OCI-LY7 (cell line): Measurements from ENCODE around the gene NRAP. TPM values are rescaled to one million over a fixed set of nuclear protein-coding genes. Genes with fewer than 3 reads are reported as not detected.

ENCODE experiments used
- BruUV-seq: library from RNA; stranded (reverse); fragments of 400-500 nt; replicated peaks from 2 replicates; lab custom pipeline; 2021; lab: Mats Ljungman, UMichigan
- CTCF ChIA-PET: fragments of 300-600 bp; sonication (Branson Sonifier 250); formaldehyde crosslinking; loops from one replicate; lab custom pipeline; 2022; ENCODE audit warnings: antibody characterized with exemption; ENCODE audit not compliant: unreplicated experiment; lab: Charles Lee
- POLR2A ChIA-PET: fragments of 300-600 bp; sonication (Branson Sonifier 250); formaldehyde crosslinking; loops from one replicate; lab custom pipeline; 2022; ENCODE audit warnings: antibody characterized with exemption; lab: Charles Lee
- DNase-seq: peaks from one replicate; pipeline ENCODE4 v3.0.0-alpha.2; 2015; ENCODE audit warnings: low spot score
- H2AFZ ChIP-seq: fragments of 200-600 bp; sonication (generic), shearing (Covaris generic); 2 replicates; pipeline ENCODE4 v1.6.1; 2014; ENCODE audit warnings: mild to moderate bottlenecking, antibody characterized with exemption, low read length, moderate library complexity
- H3K27ac ChIP-seq: fragments of 200-600 bp; sonication (generic); 2 replicates; pipeline ENCODE4 v1.5.1; 2014; ENCODE audit warnings: mixed run types, low read depth, mild to moderate bottlenecking, moderate library complexity, low read length, inconsistent platforms; ENCODE audit not compliant: poor library complexity, severe bottlenecking
- H3K36me3 ChIP-seq: fragments of 200-600 bp; sonication (generic); 2 replicates; pipeline ENCODE4 v1.6.1; 2014; ENCODE audit warnings: mild to moderate bottlenecking, antibody characterized with exemption, low read length, moderate library complexity, mixed read lengths; ENCODE audit not compliant: insufficient read depth
- H3K4me1 ChIP-seq: fragments of 200-600 bp; sonication (generic); 2 replicates; pipeline ENCODE4 v1.5.1; 2014; ENCODE audit warnings: mild to moderate bottlenecking, low read length; ENCODE audit not compliant: insufficient read depth, poor library complexity, severe bottlenecking
- H3K4me2 ChIP-seq: fragments of 200-600 bp; sonication (generic); 2 replicates; pipeline ENCODE4 v1.6.1; 2014; ENCODE audit warnings: mild to moderate bottlenecking, low read length
- H3K4me3 ChIP-seq: fragments of 200-600 bp; sonication (generic); 2 replicates; pipeline ENCODE4 v1.5.1; 2014; ENCODE audit warnings: mild to moderate bottlenecking, low read depth, low read length; ENCODE audit not compliant: poor library complexity, severe bottlenecking
- H3K79me2 ChIP-seq: fragments of 200-600 bp; sonication (generic); 2 replicates; pipeline ENCODE4 v1.6.1; 2016; ENCODE audit warnings: low read depth, mild to moderate bottlenecking, low read length, moderate library complexity, mixed read lengths; ENCODE audit not compliant: insufficient read depth
- H3K9me2 ChIP-seq: fragments of 200-600 bp; sonication (generic); 2 replicates; pipeline ENCODE4 v1.6.1; 2016; ENCODE audit warnings: mild to moderate bottlenecking, low read length, mixed read lengths; ENCODE audit not compliant: insufficient read depth
- H3K9me3 ChIP-seq: fragments of 200-600 bp; sonication (generic); 2 replicates; pipeline ENCODE4 v1.6.1; 2014; ENCODE audit warnings: mild to moderate bottlenecking, mixed run types, low read length, mixed read lengths
- H4K20me1 ChIP-seq: fragments of 200-600 bp; sonication (generic); 2 replicates; pipeline ENCODE4 v1.6.1; 2014; ENCODE audit warnings: mild to moderate bottlenecking, antibody characterized with exemption, low read length, moderate library complexity, mixed read lengths; ENCODE audit not compliant: insufficient read depth
- EZH2phosphoT487 ChIP-seq: fragments of 200-600 bp; sonication (generic); IDR thresholded peaks from 2 replicates; pipeline ENCODE4 v1.6.1; 2018; ENCODE audit warnings: low read depth, borderline replicate concordance, mild to moderate bottlenecking, mixed run types, antibody characterized with exemption, low read length, moderate library complexity, mixed read lengths
- intact Hi-C: fragments of 100-400 bp; cut with micrococcal nuclease; formaldehyde crosslinking; loops from one replicate; pipeline ENCODE4 v1.10.0; 2022; ENCODE audit not compliant: unreplicated experiment
- total RNA-seq, 2 experiments: library from RNA; depleted of rRNA in 1 of 2; stranded (reverse); fragments of >200 nt in 1 of 2; shearing (Covaris generic) in 1 of 2; gene quantifications; 2 replicates each; pipeline ENCODE4 v1.2.3, GENCODE V29; 2014 to 2022
- TF ChIP-seq, protein P1 (sequence below): fragments of 200-600 bp; sonication (generic); conservative IDR thresholded peaks from 2 replicates; pipeline ENCODE4 v1.5.1; 2014; ENCODE audit warnings: mild to moderate bottlenecking, antibody characterized with exemption, low read length, moderate library complexity, mixed read lengths

NRAP gene
- total RNA-seq, 2 experiments from 2014 or later, result not detected

- POLR2A ChIA-PET, result no interaction called here
- CTCF ChIA-PET, result no interaction called here
- no TSS peak for BruUV-seq
- Histone ChIP-seq H3K27ac (no peak overlapping the region), H2AFZ (no peak overlapping the region), H4K20me1 (no peaks in the 10 kb centered on the region), H3K36me3 (no peaks in the 10 kb centered on the region), H3K9me3 (no peaks in the 10 kb centered on the region), H3K79me2 (no peaks in the 10 kb centered on the region), H3K4me3 (no peak overlapping the region), H3K4me1 (no peaks in the 10 kb centered on the region), H3K4me2 (no peak overlapping the region), H3K9me2 (no peaks in the 10 kb centered on the region)
- TF ChIP-seq EZH2phosphoT487, result no peak
- TF ChIP-seq, protein P1, sequence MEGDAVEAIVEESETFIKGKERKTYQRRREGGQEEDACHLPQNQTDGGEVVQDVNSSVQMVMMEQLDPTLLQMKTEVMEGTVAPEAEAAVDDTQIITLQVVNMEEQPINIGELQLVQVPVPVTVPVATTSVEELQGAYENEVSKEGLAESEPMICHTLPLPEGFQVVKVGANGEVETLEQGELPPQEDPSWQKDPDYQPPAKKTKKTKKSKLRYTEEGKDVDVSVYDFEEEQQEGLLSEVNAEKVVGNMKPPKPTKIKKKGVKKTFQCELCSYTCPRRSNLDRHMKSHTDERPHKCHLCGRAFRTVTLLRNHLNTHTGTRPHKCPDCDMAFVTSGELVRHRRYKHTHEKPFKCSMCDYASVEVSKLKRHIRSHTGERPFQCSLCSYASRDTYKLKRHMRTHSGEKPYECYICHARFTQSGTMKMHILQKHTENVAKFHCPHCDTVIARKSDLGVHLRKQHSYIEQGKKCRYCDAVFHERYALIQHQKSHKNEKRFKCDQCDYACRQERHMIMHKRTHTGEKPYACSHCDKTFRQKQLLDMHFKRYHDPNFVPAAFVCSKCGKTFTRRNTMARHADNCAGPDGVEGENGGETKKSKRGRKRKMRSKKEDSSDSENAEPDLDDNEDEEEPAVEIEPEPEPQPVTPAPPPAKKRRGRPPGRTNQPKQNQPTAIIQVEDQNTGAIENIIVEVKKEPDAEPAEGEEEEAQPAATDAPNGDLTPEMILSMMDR, result no peak
- intact Hi-C loops, result no loop called here
- DNase-seq, result no peak
Observed at GRCh38 chr10:113618338-113618737, 45.5 kb downstream of the NRAP start.

DNA sequence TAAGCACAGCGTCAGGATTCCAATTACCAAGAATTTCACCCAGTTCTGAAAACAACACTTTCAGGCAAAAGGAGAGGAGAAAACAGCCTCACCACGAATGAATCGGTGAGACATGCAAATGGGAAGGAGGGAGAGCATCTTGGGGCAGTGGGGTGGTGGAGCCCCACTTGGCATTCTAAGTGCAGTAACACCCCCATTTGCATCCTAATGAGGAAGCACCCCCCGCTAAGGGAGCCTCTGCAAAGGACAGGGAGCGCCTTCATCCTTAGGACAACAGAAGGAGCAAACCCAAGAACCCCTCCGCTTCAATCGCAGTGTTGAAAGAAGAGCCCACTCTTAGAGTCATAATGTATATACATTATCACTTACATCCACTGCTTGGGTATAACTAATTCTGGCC is 46.8 kb downstream of the NRAP start:
- Histone ChIP-seq H3K9me3 (no peaks in the 10 kb centered on the region), H4K20me1 (no peaks in the 10 kb centered on the region), H3K4me3 (no peak overlapping the region), H3K4me2 (no peak overlapping the region), H2AFZ (no peak overlapping the region), H3K4me1 (no peaks in the 10 kb centered on the region), H3K9me2 (no peaks in the 10 kb centered on the region), H3K36me3 (no peaks in the 10 kb centered on the region), H3K79me2 (no peaks in the 10 kb centered on the region), H3K27ac (no peak overlapping the region)
- ChIA-PET CTCF (no interaction called here), POLR2A (no interaction called here)
- no peak for TF ChIP-seq EZH2phosphoT487
- TF ChIP-seq, protein P1, result no peak
- no peak for DNase-seq
- no TSS peak for BruUV-seq
- intact Hi-C loops, result no loop called here

GRCh38 chr10:113616244-113617074 is 47.4 kb downstream of the NRAP start:
- CTCF ChIA-PET, result no interaction called here
- Histone ChIP-seq H3K79me2 (no peaks in the 10 kb centered on the region), H3K4me1 (no peaks in the 10 kb centered on the region), H3K4me2 (no peak overlapping the region), H2AFZ (no peak overlapping the region), H3K27ac (no peak overlapping the region), H3K36me3 (no peaks in the 10 kb centered on the region), H3K4me3 (no peak overlapping the region), H4K20me1 (no peaks in the 10 kb centered on the region), H3K9me2 (no peaks in the 10 kb centered on the region), H3K9me3 (no peaks in the 10 kb centered on the region)
- BruUV-seq, result no TSS peak
- TF ChIP-seq EZH2phosphoT487, result no peak
- TF ChIP-seq, protein P1, result peak; percentile 72
- intact Hi-C loops, result no loop called here
- POLR2A ChIA-PET, result interaction anchor here (0.7 kb wide), 1 partner anchor 317 kb away, joined by 4 read pairs; no protein-coding TSS in a partner anchor
- peak; percentile 1 for DNase-seq
